Testis (tissue), 3 donors: Measurements from ENCODE around the gene ARPIN. TPM values are rescaled to one million over a fixed set of nuclear protein-coding genes. Genes with fewer than 3 reads are reported as not detected.
"Not testable (repeated sequence)": the region's sequence is repeated elsewhere in the genome, so short reads cannot be mapped to it uniquely, and the experiment has no call there.

ENCODE experiments used
- DNase-seq: peaks from one replicate; pipeline ENCODE4 v3.0.0-alpha.2; 2019
- H3K27ac ChIP-seq, 2 donors: fragments of 200-600 bp; sonication (generic); one replicate each; pipeline ENCODE4 v1.5.1; 2019
- H3K27me3 ChIP-seq: fragments of 200-600 bp; sonication (generic); one replicate; pipeline ENCODE4 v1.5.1; 2019
- H3K36me3 ChIP-seq: fragments of 200-600 bp; sonication (generic); one replicate; pipeline ENCODE4 v1.5.1; 2017; ENCODE audit warnings: low read depth; ENCODE audit errors: missing control alignments
- H3K4me1 ChIP-seq: fragments of 200-600 bp; sonication (generic); one replicate; pipeline ENCODE4 v1.5.1; 2019
- H3K4me3 ChIP-seq, 2 donors: fragments of 200-600 bp; sonication (generic); one replicate each; pipeline ENCODE4 v1.5.1; 2017 to 2019
- H3K9me3 ChIP-seq: fragments of 200-600 bp; sonication (generic); one replicate; pipeline ENCODE4 v1.5.1; 2017
- POLR2A ChIP-seq: fragments of 450-650 bp; IDR thresholded peaks from one replicate; pipeline ENCODE4 v1.6.1; 2017; ENCODE audit warnings: antibody characterized with exemption, mild to moderate bottlenecking, moderate library complexity
- WGBS, 2 donors: methylation state at CpG; one replicate each; pipeline ENCODE4 v1.1.5; 2018; 5-methylcytosine and 5-hydroxymethylcytosine counted together
- intact Hi-C: fragments of 100-400 bp; cut with DNase I; formaldehyde crosslinking; loops from one replicate; pipeline ENCODE4 v1.15.1; 2023; ENCODE audit warnings: low total_unique reads
- polyA plus RNA-seq: library from polyadenylated mRNA; stranded (reverse); fragments of 350-450 nt; fragmentation: Illumina TruSeq; extraction: RNeasy Lipid Tissue Mini Kit (QIAGEN cat#74804); gene quantifications from one replicate; pipeline ENCODE4 v1.2.3, GENCODE V29; 2014; ENCODE audit warnings: low read depth, low replicate concordance; ENCODE audit not compliant: insufficient read depth
- total RNA-seq, 2 donors: library from RNA; depleted of rRNA; stranded (reverse); fragments of >200 nt; gene quantifications; one replicate each; pipeline ENCODE4 v1.2.3, GENCODE V29; 2016
- TF ChIP-seq, protein P1 (sequence below), 3 experiments: fragments of 450-650 bp in 2 of 3; fragments of 200-600 bp in 1 of 3; sonication (generic) in 1 of 3; IDR thresholded peaks; one replicate each; pipeline ENCODE4 v1.5.1; 2016 to 2019; ENCODE audit warnings: antibody characterized with exemption in 3 of 3, mild to moderate bottlenecking in 2 of 3, moderate library complexity in 1 of 3

ARPIN gene
- total and polyA plus RNA-seq, 3 donors from 2014 or later, result 6.6 to 15.9 (median 14.3) TPM

DNA sequence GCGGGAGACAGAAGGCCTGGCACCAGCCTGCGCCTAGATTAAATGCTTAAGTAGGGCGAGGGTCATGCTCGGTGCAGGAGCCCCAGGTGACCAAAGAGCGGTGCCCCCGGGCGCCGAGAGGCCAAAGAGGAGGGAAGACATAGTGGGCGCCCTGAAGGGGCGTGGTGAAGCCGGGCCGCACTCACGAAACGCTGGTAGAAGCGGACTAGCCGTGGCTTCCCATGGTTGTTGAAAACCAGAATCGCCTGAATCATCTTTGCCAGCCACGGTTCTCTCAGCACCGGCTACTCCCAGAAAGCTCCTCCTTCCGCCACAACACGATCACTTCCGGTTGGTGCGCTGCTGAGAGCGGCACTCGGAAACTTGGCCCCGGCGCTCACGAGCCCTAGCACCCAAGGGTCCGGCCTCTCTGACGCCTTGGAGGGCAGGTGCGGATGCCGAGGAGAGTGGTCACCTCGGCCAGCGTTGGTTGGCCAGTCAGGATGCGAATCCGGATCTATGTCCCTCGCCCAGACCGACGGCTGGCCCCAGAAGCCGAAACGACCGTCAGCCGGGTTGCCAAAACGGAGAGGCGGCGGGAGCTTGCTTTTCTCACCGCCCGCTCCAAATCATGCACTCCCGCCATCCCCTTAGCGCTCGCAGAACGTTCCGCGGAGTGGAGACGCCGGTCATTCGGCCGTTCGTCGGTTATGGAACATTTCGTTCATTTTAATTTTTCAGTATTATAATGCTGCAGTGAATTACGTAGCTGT, 18.9 kb downstream of the ARPIN start, which contains the start of gene AP3S2:
Gene AP3S2, minus strand, starts transcription at position 299 of the 752 bp plus-strand sequence. Its CDS starts 45 bp downstream, at position 254.
- TF ChIP-seq POLR2A, result no peak
- TF ChIP-seq, protein P1, sequence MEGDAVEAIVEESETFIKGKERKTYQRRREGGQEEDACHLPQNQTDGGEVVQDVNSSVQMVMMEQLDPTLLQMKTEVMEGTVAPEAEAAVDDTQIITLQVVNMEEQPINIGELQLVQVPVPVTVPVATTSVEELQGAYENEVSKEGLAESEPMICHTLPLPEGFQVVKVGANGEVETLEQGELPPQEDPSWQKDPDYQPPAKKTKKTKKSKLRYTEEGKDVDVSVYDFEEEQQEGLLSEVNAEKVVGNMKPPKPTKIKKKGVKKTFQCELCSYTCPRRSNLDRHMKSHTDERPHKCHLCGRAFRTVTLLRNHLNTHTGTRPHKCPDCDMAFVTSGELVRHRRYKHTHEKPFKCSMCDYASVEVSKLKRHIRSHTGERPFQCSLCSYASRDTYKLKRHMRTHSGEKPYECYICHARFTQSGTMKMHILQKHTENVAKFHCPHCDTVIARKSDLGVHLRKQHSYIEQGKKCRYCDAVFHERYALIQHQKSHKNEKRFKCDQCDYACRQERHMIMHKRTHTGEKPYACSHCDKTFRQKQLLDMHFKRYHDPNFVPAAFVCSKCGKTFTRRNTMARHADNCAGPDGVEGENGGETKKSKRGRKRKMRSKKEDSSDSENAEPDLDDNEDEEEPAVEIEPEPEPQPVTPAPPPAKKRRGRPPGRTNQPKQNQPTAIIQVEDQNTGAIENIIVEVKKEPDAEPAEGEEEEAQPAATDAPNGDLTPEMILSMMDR (IDR thresholded peaks at IDR 0.05), result no peak
- Histone ChIP-seq H3K36me3 (no peaks in the 10 kb centered on the region), H3K4me3 (peak within 1 kb of the TSS; percentile 97 to 99), H3K27ac (peak within 1 kb of the TSS; percentile 87 to 92), H3K9me3 (no peaks in the 10 kb centered on the region), H3K4me1 (no peaks in the 10 kb centered on the region), H3K27me3 (no peaks in the 10 kb centered on the region)
- peak; percentile 94 for DNase-seq
- intact Hi-C loops, result no loop called here
- 0% methylated on average over 38 to 62 of the region's 62 CpGs for WGBS, 2 donors

DNA sequence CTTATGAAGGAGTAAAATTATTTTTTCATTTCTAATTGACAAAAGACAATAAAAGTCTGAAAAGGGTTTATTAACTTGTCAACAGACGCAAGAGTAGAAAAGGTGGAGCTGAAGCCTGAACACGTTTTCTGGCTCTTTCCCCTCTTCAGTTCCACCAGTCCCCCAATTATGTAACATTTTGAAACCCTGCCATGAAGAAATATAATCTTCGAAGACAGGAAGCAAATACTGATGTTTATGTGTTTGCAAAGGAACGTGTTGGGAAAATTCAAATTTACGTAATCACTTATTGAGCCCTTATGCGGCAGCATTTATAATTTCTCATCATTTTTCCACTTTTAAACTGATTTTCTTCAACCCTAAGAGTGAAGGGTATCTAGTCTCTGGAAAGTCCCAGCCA, 19.7 kb downstream of the ARPIN start:
- Histone ChIP-seq H3K27me3 (no peaks in the 10 kb centered on the region), H3K4me3 (peak overlapping the region; percentile 97 to 99), H3K9me3 (no peaks in the 10 kb centered on the region), H3K27ac (peak overlapping the region; percentile 87 to 92), H3K4me1 (no peaks in the 10 kb centered on the region), H3K36me3 (no peaks in the 10 kb centered on the region)
- no peak for DNase-seq
- intact Hi-C loops, result no loop called here
- TF ChIP-seq, protein P1 (IDR thresholded peaks at IDR 0.05), result no peak
- no peak for TF ChIP-seq POLR2A
- 14 to 15% methylated on average over 6 of the region's 6 CpGs for WGBS, 2 donors

DNA sequence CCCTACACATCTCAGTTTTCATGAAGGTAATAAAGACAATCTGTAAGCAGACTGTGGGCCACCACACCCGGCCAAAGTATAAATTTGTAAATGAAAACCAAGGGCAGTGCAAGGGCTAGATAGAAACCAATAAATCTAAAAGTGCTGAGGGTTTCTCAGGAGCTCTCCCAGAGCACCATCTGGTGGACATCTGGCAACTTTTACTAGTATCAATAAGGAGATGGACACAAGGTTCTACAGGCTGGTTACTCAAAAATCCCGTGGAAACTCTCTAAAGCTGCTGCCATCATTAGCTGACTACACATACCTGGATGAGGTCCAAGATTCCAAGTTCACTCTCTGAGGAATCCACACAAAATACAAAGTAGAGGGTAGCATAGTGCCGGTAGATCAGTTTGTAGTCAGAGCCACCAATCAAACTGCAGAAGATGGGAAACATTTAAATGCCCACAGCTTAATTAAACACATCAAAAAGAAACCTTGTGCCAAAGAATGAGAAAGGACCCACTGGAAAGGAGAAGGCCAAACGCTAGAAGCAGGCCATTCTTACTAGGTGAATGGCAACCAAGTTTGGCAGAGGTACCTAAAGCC, 24.4 kb downstream of the ARPIN start:
- 56 to 63% methylated on average over 4 of the region's 4 CpGs for WGBS, 2 donors
- DNase-seq, result no peak
- Histone ChIP-seq H3K4me3 (no peak overlapping the region), H3K36me3 (no peaks in the 10 kb centered on the region), H3K9me3 (no peaks in the 10 kb centered on the region), H3K27ac (no peak overlapping the region), H3K4me1 (no peaks in the 10 kb centered on the region), H3K27me3 (no peaks in the 10 kb centered on the region)
- TF ChIP-seq, protein P1 (IDR thresholded peaks at IDR 0.05), result no peak
- no peak for TF ChIP-seq POLR2A
- intact Hi-C loops, result no loop called here

DNA sequence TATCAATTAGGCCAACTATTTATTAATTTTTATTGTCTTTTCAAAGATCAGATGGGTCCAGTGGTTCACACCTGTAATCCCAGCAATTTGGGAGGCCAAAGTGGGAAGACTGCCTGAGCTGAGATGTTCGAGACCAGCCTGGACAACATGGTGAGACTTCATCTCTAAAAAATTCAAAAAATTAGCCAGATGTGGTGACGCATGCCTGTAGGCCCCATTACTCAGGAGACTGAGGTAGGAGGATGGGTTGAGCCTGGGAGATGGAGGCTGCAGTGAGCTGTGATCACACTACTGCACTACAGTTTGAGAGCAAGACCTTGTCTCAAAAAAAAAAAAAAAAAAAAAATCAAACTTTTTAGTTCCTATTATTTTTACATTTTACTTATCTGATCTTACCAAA, 27.1 kb downstream of the ARPIN start:
- Histone ChIP-seq H3K27ac (no peak overlapping the region), H3K9me3 (no peaks in the 10 kb centered on the region), H3K4me1 (no peaks in the 10 kb centered on the region), H3K27me3 (no peaks in the 10 kb centered on the region), H3K4me3 (no peak overlapping the region), H3K36me3 (no peaks in the 10 kb centered on the region)
- TF ChIP-seq POLR2A, result no peak
- TF ChIP-seq, protein P1 (IDR thresholded peaks at IDR 0.05), result no peak
- DNase-seq, result no peak
- intact Hi-C loops, result no loop called here
- 89 to 91% methylated on average over 2 of the region's 2 CpGs for WGBS, 2 donors

GRCh38 chr15:89885179-89885578, 27.6 kb downstream of the ARPIN start:
- DNase-seq, H3K36me3 ChIP-seq, H3K27ac ChIP-seq, H3K27me3 ChIP-seq, H3K4me1 ChIP-seq, H3K9me3 ChIP-seq, H3K4me3 ChIP-seq, intact Hi-C loops: not testable (repeated sequence)
- WGBS, 2 donors, result 64 to 67% methylated on average over 3 of the region's 3 CpGs
